OCI-LY1 (cell line): ENCODE measurements around the gene SUCO.

Experiments
- H2AFZ ChIP-seq: fragments of 200-600 bp; sonication (generic), shearing (Covaris generic); 2 replicates; pipeline ENCODE4 v1.6.0; 2014; ENCODE audit warnings: antibody characterized with exemption, mild to moderate bottlenecking, low read length
- H3F3A ChIP-seq: fragments of 200-600 bp; sonication (generic), shearing (Covaris generic); 2 replicates; pipeline ENCODE4 v1.6.0; 2014; ENCODE audit warnings: mild to moderate bottlenecking, antibody characterized with exemption, low read length, moderate library complexity; ENCODE audit not compliant: insufficient read depth
- H3K27ac ChIP-seq: fragments of 200-600 bp; sonication (generic); 2 replicates; pipeline ENCODE4 v1.5.1; 2014; ENCODE audit warnings: low read length, mixed run types, mild to moderate bottlenecking, low read depth; ENCODE audit not compliant: poor library complexity, severe bottlenecking
- H3K27me3 ChIP-seq: fragments of 200-600 bp; sonication (generic); 2 replicates; pipeline ENCODE4 v1.6.0; 2014; ENCODE audit warnings: antibody characterized with exemption, mild to moderate bottlenecking, low read length, moderate library complexity; ENCODE audit not compliant: insufficient read depth
- H3K36me3 ChIP-seq: fragments of 200-600 bp; sonication (generic); 2 replicates; pipeline ENCODE4 v1.6.1; 2014; ENCODE audit warnings: mild to moderate bottlenecking, antibody characterized with exemption, low read length, moderate library complexity, mixed read lengths; ENCODE audit not compliant: insufficient read depth
- H3K4me1 ChIP-seq: fragments of 200-600 bp; sonication (generic); 2 replicates; pipeline ENCODE4 v1.5.1; 2014; ENCODE audit warnings: mild to moderate bottlenecking, low read length, moderate library complexity; ENCODE audit not compliant: insufficient read depth, severe bottlenecking
- H3K4me2 ChIP-seq: fragments of 200-600 bp; sonication (generic), shearing (Covaris generic); 2 replicates; pipeline ENCODE4 v1.6.1; 2014; ENCODE audit warnings: low read length
- H3K4me3 ChIP-seq: fragments of 200-600 bp; sonication (generic); 2 replicates; pipeline ENCODE4 v1.5.1; 2014; ENCODE audit warnings: low read length, low read depth, mild to moderate bottlenecking, mixed read lengths; ENCODE audit not compliant: poor library complexity, severe bottlenecking
- H3K79me2 ChIP-seq: fragments of 200-600 bp; shearing (Covaris generic); 2 replicates; pipeline ENCODE4 v1.6.1; 2016; ENCODE audit warnings: mixed run types, low read length, mixed read lengths; ENCODE audit not compliant: insufficient read depth
- H3K9ac ChIP-seq: fragments of 200-600 bp; sonication (generic), shearing (Covaris generic); 2 replicates; pipeline ENCODE4 v1.6.1; 2014; ENCODE audit warnings: mild to moderate bottlenecking, low read length, mixed read lengths
- H3K9me2 ChIP-seq: fragments of 200-600 bp; sonication (generic), shearing (Covaris generic); 2 replicates; pipeline ENCODE4 v1.6.1; 2014; ENCODE audit warnings: low read depth, mild to moderate bottlenecking, low read length, mixed read lengths
- H3K9me3 ChIP-seq: fragments of 200-600 bp; shearing (Covaris generic); 2 replicates; pipeline ENCODE4 v1.6.1; 2014; ENCODE audit warnings: low read length, mixed read lengths
- H4K20me1 ChIP-seq: fragments of 200-600 bp; sonication (generic), shearing (Covaris generic); 2 replicates; pipeline ENCODE4 v1.6.0; 2016; ENCODE audit warnings: mild to moderate bottlenecking, low read length; ENCODE audit not compliant: insufficient read depth
- CTCF ChIP-seq: fragments of 200-600 bp; sonication (generic), shearing (Covaris generic); IDR thresholded peaks from 2 replicates; pipeline ENCODE4 v1.5.1; 2017; ENCODE audit warnings: mild to moderate bottlenecking, antibody characterized with exemption, low read length, moderate library complexity, mixed read lengths
- EZH2 ChIP-seq: fragments of 200-600 bp; sonication (generic), shearing (Covaris generic); IDR thresholded peaks from 2 replicates; pipeline ENCODE4 v1.8.0; 2017; ENCODE audit warnings: borderline replicate concordance, mixed run types, mild to moderate bottlenecking, antibody characterized with exemption, low read length, moderate library complexity, mixed read lengths

Gene SUCO

GRCh38 chr1:172612478-172612877, 79.5 kb downstream of the SUCO start:
- TF ChIP-seq CTCF (no peak), EZH2 (no peak)
- peaks cover 26% of the 10 kb centered on the region for H3K36me3 ChIP-seq
- no peak overlapping the region for H3K9ac ChIP-seq
- H3K4me3 ChIP-seq: no peak overlapping the region
- H3F3A ChIP-seq: no peaks in the 10 kb centered on the region
- no peak overlapping the region for H3K27ac ChIP-seq
- no peaks in the 10 kb centered on the region for H3K27me3 ChIP-seq
- H3K4me1 ChIP-seq: no peaks in the 10 kb centered on the region
- no peaks in the 10 kb centered on the region for H3K9me2 ChIP-seq
- H3K9me3 ChIP-seq: no peaks in the 10 kb centered on the region
- H4K20me1 ChIP-seq: no peaks in the 10 kb centered on the region
- H2AFZ ChIP-seq: no peak overlapping the region
- H3K4me2 ChIP-seq: no peak overlapping the region
- no peaks in the 10 kb centered on the region for H3K79me2 ChIP-seq

- no peaks in the 10 kb centered on the region for H3K9me2 ChIP-seq
- no peak overlapping the region for H3K9ac ChIP-seq
- no peaks in the 10 kb centered on the region for H3K9me3 ChIP-seq
- H3K27me3 ChIP-seq: no peaks in the 10 kb centered on the region
- no peak overlapping the region for H2AFZ ChIP-seq
- H3K4me2 ChIP-seq: no peak overlapping the region
- no peaks in the 10 kb centered on the region for H3K79me2 ChIP-seq
- H3K4me1 ChIP-seq: no peaks in the 10 kb centered on the region
- H3K27ac ChIP-seq: no peak overlapping the region
- peaks cover 26% of the 10 kb centered on the region for H3K36me3 ChIP-seq
- no peak overlapping the region for H3K4me3 ChIP-seq
- TF ChIP-seq CTCF: no peak
- H4K20me1 ChIP-seq: no peaks in the 10 kb centered on the region
- no peaks in the 10 kb centered on the region for H3F3A ChIP-seq
These were observed 80.3 kb downstream of the SUCO start for GRCh38 chr1:172613294-172613693.

- peaks cover 6% of the 10 kb centered on the region; the same call in 1 of the 2 replicates for H3K36me3 ChIP-seq
- H3K9me3 ChIP-seq: no peaks in the 10 kb centered on the region
- TF ChIP-seq EZH2 (no peak), CTCF (no peak)
These were observed 83.2 kb downstream of the SUCO start for GRCh38 chr1:172616195-172616594.

More at GRCh38 chr1:172616195-172616594, 83.2 kb downstream of the SUCO start:
- Histone ChIP-seq H3K27me3 (no peaks in the 10 kb centered on the region), H3K9ac (no peak overlapping the region), H3K4me2 (no peak overlapping the region), H2AFZ (no peak overlapping the region), H3K27ac (no peak overlapping the region), H3K9me2 (no peaks in the 10 kb centered on the region), H3K4me1 (no peaks in the 10 kb centered on the region), H3K4me3 (no peak overlapping the region), H4K20me1 (no peaks in the 10 kb centered on the region), H3K79me2 (no peaks in the 10 kb centered on the region), H3F3A (no peaks in the 10 kb centered on the region)
